RWPE2 (cell line): Measurements from ENCODE around the gene RAB28.

Experiments
- ATAC-seq: fragments of 200-7000 bp; cut with Tn5 transposase; 3 replicates; pipeline ENCODE4 v1.9.1; 2021; ENCODE audit warnings: low read depth
- DNase-seq: peaks from one replicate; pipeline ENCODE4 v3.0.0-alpha.2; 2020; ENCODE audit warnings: low spot score
- H3K27ac ChIP-seq: fragments of 450-650 bp; 2 replicates; pipeline ENCODE4 v1.5.1; 2017; ENCODE audit warnings: mild to moderate bottlenecking; ENCODE audit not compliant: poor library complexity, severe bottlenecking
- H3K27me3 ChIP-seq: fragments of 250-450 bp; sonication (Bioruptor Pico); 2 replicates; pipeline ENCODE4 v1.5.1; 2021; ENCODE audit warnings: mild to moderate bottlenecking, moderate library complexity; ENCODE audit not compliant: insufficient read depth, poor library complexity, severe bottlenecking
- H3K36me3 ChIP-seq: fragments of 250-450 bp; sonication (Bioruptor Pico); 2 replicates; pipeline ENCODE4 v1.5.1; 2020; ENCODE audit warnings: low read depth, mild to moderate bottlenecking, moderate library complexity
- H3K4me1 ChIP-seq: fragments of 250-450 bp; sonication (Bioruptor Pico); 2 replicates; pipeline ENCODE4 v1.5.1; 2021; ENCODE audit warnings: mild to moderate bottlenecking, moderate library complexity; ENCODE audit not compliant: insufficient read depth, poor library complexity, severe bottlenecking
- H3K4me3 ChIP-seq: fragments of 250-450 bp; sonication (Bioruptor Pico); 2 replicates; pipeline ENCODE4 v1.5.1; 2021; ENCODE audit warnings: mild to moderate bottlenecking, moderate library complexity; ENCODE audit not compliant: severe bottlenecking
- H3K9me3 ChIP-seq: fragments of 250-450 bp; sonication (Bioruptor Pico); 2 replicates; pipeline ENCODE4 v1.5.1; 2021; ENCODE audit warnings: mild to moderate bottlenecking, moderate library complexity; ENCODE audit not compliant: severe bottlenecking
- CTCF ChIP-seq: fragments of 450-650 bp; IDR thresholded peaks from one replicate; pipeline ENCODE4 v1.5.1; 2017; ENCODE audit warnings: mild to moderate bottlenecking, moderate library complexity; ENCODE audit not compliant: poor library complexity, severe bottlenecking

Gene RAB28

GRCh38 chr4:13331827-13332226 lies 152.3 kb downstream of the RAB28 start:
- H3K27me3 ChIP-seq: no peaks in the 10 kb centered on the region
- H3K4me1 ChIP-seq: no peaks in the 10 kb centered on the region
- H3K9me3 ChIP-seq: no peaks in the 10 kb centered on the region
- no peak for ATAC-seq
- TF ChIP-seq CTCF: no peak
- no peak for DNase-seq
- H3K36me3 ChIP-seq: no peaks in the 10 kb centered on the region
- H3K27ac ChIP-seq: no peak overlapping the region
- H3K4me3 ChIP-seq: no peak overlapping the region

- Histone ChIP-seq H3K4me1 (no peaks in the 10 kb centered on the region), H3K9me3 (no peaks in the 10 kb centered on the region), H3K27me3 (no peaks in the 10 kb centered on the region), H3K27ac (no peak overlapping the region), H3K36me3 (no peaks in the 10 kb centered on the region), H3K4me3 (no peak overlapping the region)
- peak; percentile 63; the same call in 2 of the 3 replicates for ATAC-seq
- TF ChIP-seq CTCF: no peak
- DNase-seq: no peak
These were observed 154.2 kb downstream of the RAB28 start for GRCh38 chr4:13329963-13330362.

- no peaks in the 10 kb centered on the region for H3K27me3 ChIP-seq
- H3K9me3 ChIP-seq: no peaks in the 10 kb centered on the region
- H3K36me3 ChIP-seq: no peaks in the 10 kb centered on the region
- H3K4me1 ChIP-seq: no peaks in the 10 kb centered on the region
- no peak for TF ChIP-seq CTCF
- H3K4me3 ChIP-seq: no peak overlapping the region
- no peak for ATAC-seq
- no peak for DNase-seq
- no peak overlapping the region for H3K27ac ChIP-seq
These were observed 154.7 kb downstream of the RAB28 start for GRCh38 chr4:13329340-13329850.

- Histone ChIP-seq H3K4me1 (no peaks in the 10 kb centered on the region), H3K27me3 (no peaks in the 10 kb centered on the region), H3K4me3 (no peak overlapping the region), H3K36me3 (no peaks in the 10 kb centered on the region), H3K27ac (no peak overlapping the region), H3K9me3 (no peaks in the 10 kb centered on the region)
- ATAC-seq: peak; percentile 67; the same call in 1 of the 3 replicates
- no peak for TF ChIP-seq CTCF
- no peak for DNase-seq
These were observed 155.5 kb downstream of the RAB28 start for GRCh38 chr4:13328591-13328990.

GRCh38 chr4:13327991-13328390 lies 156.1 kb downstream of the RAB28 start:
- DNase-seq: no peak
- no peaks in the 10 kb centered on the region for H3K9me3 ChIP-seq
- no peaks in the 10 kb centered on the region for H3K4me1 ChIP-seq
- H3K36me3 ChIP-seq: no peaks in the 10 kb centered on the region
- no peak overlapping the region for H3K4me3 ChIP-seq
- TF ChIP-seq CTCF: no peak
- no peaks in the 10 kb centered on the region for H3K27me3 ChIP-seq
- H3K27ac ChIP-seq: no peak overlapping the region
- ATAC-seq: no peak
